NT2/D1 (cell line): ENCODE data around the gene WNT4.

Source experiments
- DNase-seq: peaks from one replicate; pipeline ENCODE4 v3.0.0-alpha.2; 2011; ENCODE audit warnings: low read depth, low spot score
- H3K27me3 ChIP-seq: 2 replicates; pipeline ENCODE4 v1.6.0; 2011; ENCODE audit warnings: mild to moderate bottlenecking; ENCODE audit not compliant: insufficient read length, insufficient read depth
- H3K36me3 ChIP-seq: 2 replicates; pipeline ENCODE4 v1.6.1; 2011; ENCODE audit warnings: mild to moderate bottlenecking, low read length, mixed read lengths; ENCODE audit not compliant: insufficient read depth, insufficient read length
- H3K4me1 ChIP-seq: 2 replicates; pipeline ENCODE4 v1.5.1; 2011; ENCODE audit not compliant: insufficient read depth, insufficient read length
- H3K4me3 ChIP-seq: 2 replicates; pipeline ENCODE4 v1.5.1; 2011; ENCODE audit warnings: low read depth; ENCODE audit not compliant: insufficient read length
- H3K9ac ChIP-seq: 2 replicates; pipeline ENCODE4 v1.6.0; 2011; ENCODE audit warnings: low read depth; ENCODE audit not compliant: insufficient read length
- H3K9me3 ChIP-seq: 2 replicates; pipeline ENCODE4 v1.5.1; 2011; ENCODE audit warnings: mild to moderate bottlenecking, low read length; ENCODE audit not compliant: insufficient read depth
- SUZ12 ChIP-seq: IDR thresholded peaks from 2 replicates; pipeline ENCODE4 v1.6.1; 2011; ENCODE audit not compliant: insufficient read length, insufficient read depth; ENCODE audit errors: extremely low read depth
- YY1 ChIP-seq: IDR thresholded peaks from 2 replicates; pipeline ENCODE4 v1.6.1; 2011; ENCODE audit not compliant: insufficient read length, insufficient read depth
- ZNF274 ChIP-seq: IDR thresholded peaks from 2 replicates; pipeline ENCODE4 v1.6.1; 2011; ENCODE audit warnings: mild to moderate bottlenecking, low read depth, low read length

Gene WNT4

GRCh38 chr1:22163564-22163963 lies 20.7 kb upstream of the WNT4 start:
- Histone ChIP-seq H3K9ac (no peak overlapping the region), H3K9me3 (no peaks in the 10 kb centered on the region), H3K4me1 (peaks cover 4% of the 10 kb centered on the region), H3K4me3 (no peak overlapping the region), H3K27me3 (no peaks in the 10 kb centered on the region), H3K36me3 (no peaks in the 10 kb centered on the region)
- DNase-seq: no peak
- no peak for TF ChIP-seq SUZ12

- Histone ChIP-seq H3K9ac (no peak overlapping the region), H3K9me3 (no peaks in the 10 kb centered on the region), H3K27me3 (no peaks in the 10 kb centered on the region)
Observed at GRCh38 chr1:22163137-22163536, 20.2 kb upstream of the WNT4 start.

GRCh38 chr1:22159891-22160290 lies 17.0 kb upstream of the WNT4 start:
- no peak for DNase-seq
- Histone ChIP-seq H3K9ac (no peak overlapping the region), H3K4me3 (no peak overlapping the region), H3K27me3 (no peaks in the 10 kb centered on the region), H3K9me3 (no peaks in the 10 kb centered on the region), H3K36me3 (no peaks in the 10 kb centered on the region), H3K4me1 (peaks cover 2% of the 10 kb centered on the region)
- TF ChIP-seq SUZ12 (no peak), YY1 (no peak)

More at GRCh38 chr1:22163137-22163536, 20.2 kb upstream of the WNT4 start:
- DNase-seq: no peak
- H3K4me3 ChIP-seq: no peak overlapping the region
- H3K36me3 ChIP-seq: no peaks in the 10 kb centered on the region
- TF ChIP-seq ZNF274 (no peak), SUZ12 (no peak), YY1 (no peak)
- H3K4me1 ChIP-seq: peaks cover 4% of the 10 kb centered on the region

GRCh38 chr1:22158654-22159053 lies 15.8 kb upstream of the WNT4 start:
- no peak for TF ChIP-seq ZNF274
- TF ChIP-seq YY1: no peak
- TF ChIP-seq SUZ12: no peak
- Histone ChIP-seq H3K4me1 (peaks cover 2% of the 10 kb centered on the region), H3K4me3 (no peak overlapping the region), H3K9me3 (no peaks in the 10 kb centered on the region), H3K9ac (no peak overlapping the region), H3K36me3 (no peaks in the 10 kb centered on the region), H3K27me3 (no peaks in the 10 kb centered on the region)
- DNase-seq: no peak

GRCh38 chr1:22157359-22157966 lies 14.6 kb upstream of the WNT4 start:
- no peak for DNase-seq
- Histone ChIP-seq H3K36me3 (no peaks in the 10 kb centered on the region), H3K27me3 (no peaks in the 10 kb centered on the region), H3K9ac (no peak overlapping the region), H3K4me1 (peaks cover 6% of the 10 kb centered on the region), H3K9me3 (no peaks in the 10 kb centered on the region), H3K4me3 (no peak overlapping the region)
- TF ChIP-seq ZNF274: no peak
- no peak for TF ChIP-seq YY1
- TF ChIP-seq SUZ12: no peak

- Histone ChIP-seq H3K4me1 (peaks cover 6% of the 10 kb centered on the region), H3K4me3 (no peak overlapping the region), H3K9ac (no peak overlapping the region), H3K27me3 (no peaks in the 10 kb centered on the region), H3K9me3 (no peaks in the 10 kb centered on the region), H3K36me3 (no peaks in the 10 kb centered on the region)
- DNase-seq: no peak
- TF ChIP-seq SUZ12 (no peak), ZNF274 (no peak), YY1 (no peak)
Observed at GRCh38 chr1:22155517-22155916, 12.6 kb upstream of the WNT4 start.

- Histone ChIP-seq H3K9me3 (no peaks in the 10 kb centered on the region), H3K4me3 (no peak overlapping the region), H3K9ac (no peak overlapping the region), H3K4me1 (peaks cover 5% of the 10 kb centered on the region), H3K27me3 (no peaks in the 10 kb centered on the region), H3K36me3 (no peaks in the 10 kb centered on the region)
- TF ChIP-seq ZNF274 (no peak), SUZ12 (no peak), YY1 (no peak)
- DNase-seq: no peak
Observed at GRCh38 chr1:22154626-22155025, 11.7 kb upstream of the WNT4 start.
